Prostate gland (tissue), 2 donors: ENCODE data around the gene AIF1L. TPM values are rescaled to one million over a fixed set of nuclear protein-coding genes. Genes with fewer than 3 reads are reported as not detected.

ENCODE experiments used
- DNase-seq: peaks from one replicate; pipeline ENCODE4 v3.0.0-alpha.2; 2019; ENCODE audit warnings: low spot score
- H3K27ac ChIP-seq, 2 donors: fragments of 200-600 bp; sonication (generic); 2 replicates each; pipeline ENCODE4 v1.5.1; 2017 to 2019
- H3K27me3 ChIP-seq: fragments of 200-600 bp; sonication (generic); replicated peaks from 2 replicates; pipeline ENCODE4 v1.5.1; 2019; ENCODE audit not compliant: insufficient read depth
- H3K36me3 ChIP-seq, 2 donors: fragments of 200-600 bp; sonication (generic); 1 replicate in 1 of 2; 2 replicates in 1 of 2; pipeline versions ENCODE4 v1.5.1 to v1.8.1; 2017 to 2019
- H3K4me1 ChIP-seq: fragments of 200-600 bp; sonication (generic); replicated peaks from 2 replicates; pipeline ENCODE4 v1.5.1; 2019
- H3K4me3 ChIP-seq, 2 donors: fragments of 200-600 bp; sonication (generic); 2 replicates each; pipeline ENCODE4 v1.5.1; 2017 to 2019
- H3K9me3 ChIP-seq: fragments of 200-600 bp; sonication (generic); 2 replicates; pipeline ENCODE4 v1.5.1; 2017
- POLR2A ChIP-seq: fragments of 450-650 bp; IDR thresholded peaks from one replicate; pipeline ENCODE4 v1.6.1; 2016; ENCODE audit warnings: antibody characterized with exemption, mild to moderate bottlenecking
- POLR2AphosphoS5 ChIP-seq: sonication (generic); formaldehyde crosslinking; IDR thresholded peaks from one replicate; pipeline ENCODE4 v1.6.1; 2017; ENCODE audit warnings: antibody characterized with exemption
- WGBS: methylation state at CpG from one replicate; pipeline ENCODE4 v1.1.5; 2018; 5-methylcytosine and 5-hydroxymethylcytosine counted together
- intact Hi-C: fragments of 100-400 bp; cut with DNase I; formaldehyde crosslinking; loops from one replicate; pipeline ENCODE4 v1.14.2; 2022
- total RNA-seq, 2 donors: library from RNA; depleted of rRNA; stranded (reverse); fragments of >200 nt; gene quantifications; one replicate each; pipeline ENCODE4 v1.1.0, GENCODE V29; 2016
- TF ChIP-seq, protein P1 (sequence below), 4 experiments: fragments of 200-600 bp in 2 of 4; fragments of 450-650 bp in 2 of 4; sonication (generic) in 2 of 4; IDR thresholded peaks; 1 replicate in 3 of 4; 2 replicates in 1 of 4; pipeline ENCODE4 v1.5.1; 2016 to 2019; ENCODE audit warnings: antibody characterized with exemption in 4 of 4, mild to moderate bottlenecking in 2 of 4, moderate library complexity in 2 of 4

AIF1L gene
- total RNA-seq, 2 donors from 2014 or later: 3.6 to 18.4 TPM

DNA sequence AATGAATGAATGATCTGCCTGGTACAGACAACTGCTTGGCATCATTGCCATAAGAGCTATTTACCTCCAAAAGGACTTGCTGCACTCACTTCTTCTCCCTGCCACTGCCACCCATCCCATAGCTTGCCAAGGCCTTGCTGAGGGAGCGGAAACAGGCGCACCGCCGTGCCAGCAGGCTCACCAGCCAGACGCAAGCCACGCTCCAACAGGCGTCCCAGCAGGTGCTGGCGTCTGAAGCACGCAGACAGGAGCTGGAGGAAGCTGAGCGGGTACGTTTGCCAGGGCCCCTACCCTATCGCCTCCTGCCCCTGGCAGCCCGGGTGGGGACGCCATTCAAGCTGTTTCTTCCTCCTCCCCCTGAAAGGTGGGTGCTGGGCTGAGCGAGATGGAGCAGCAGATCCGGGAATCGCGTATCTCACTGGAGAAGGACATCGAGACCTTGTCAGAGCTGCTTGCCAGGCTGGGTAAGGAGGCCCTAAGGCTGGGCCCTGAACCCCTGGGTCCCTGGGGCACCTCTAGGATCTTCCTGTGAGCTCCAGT, 8.9 kb upstream of the AIF1L start:
- TF ChIP-seq, protein P1, sequence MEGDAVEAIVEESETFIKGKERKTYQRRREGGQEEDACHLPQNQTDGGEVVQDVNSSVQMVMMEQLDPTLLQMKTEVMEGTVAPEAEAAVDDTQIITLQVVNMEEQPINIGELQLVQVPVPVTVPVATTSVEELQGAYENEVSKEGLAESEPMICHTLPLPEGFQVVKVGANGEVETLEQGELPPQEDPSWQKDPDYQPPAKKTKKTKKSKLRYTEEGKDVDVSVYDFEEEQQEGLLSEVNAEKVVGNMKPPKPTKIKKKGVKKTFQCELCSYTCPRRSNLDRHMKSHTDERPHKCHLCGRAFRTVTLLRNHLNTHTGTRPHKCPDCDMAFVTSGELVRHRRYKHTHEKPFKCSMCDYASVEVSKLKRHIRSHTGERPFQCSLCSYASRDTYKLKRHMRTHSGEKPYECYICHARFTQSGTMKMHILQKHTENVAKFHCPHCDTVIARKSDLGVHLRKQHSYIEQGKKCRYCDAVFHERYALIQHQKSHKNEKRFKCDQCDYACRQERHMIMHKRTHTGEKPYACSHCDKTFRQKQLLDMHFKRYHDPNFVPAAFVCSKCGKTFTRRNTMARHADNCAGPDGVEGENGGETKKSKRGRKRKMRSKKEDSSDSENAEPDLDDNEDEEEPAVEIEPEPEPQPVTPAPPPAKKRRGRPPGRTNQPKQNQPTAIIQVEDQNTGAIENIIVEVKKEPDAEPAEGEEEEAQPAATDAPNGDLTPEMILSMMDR (IDR thresholded peaks at IDR 0.05): no peak
- no peak for TF ChIP-seq POLR2A
- intact Hi-C loops: no loop called here
- Histone ChIP-seq H3K4me3 (no peak overlapping the region), H3K9me3 (no peaks in the 10 kb centered on the region), H3K36me3 (no peaks in the 10 kb centered on the region), H3K27ac (no peak overlapping the region), H3K27me3 (no peaks in the 10 kb centered on the region), H3K4me1 (no peaks in the 10 kb centered on the region)
- WGBS: 54% methylated on average over 14 of the region's 19 CpGs
- no peak for DNase-seq

DNA sequence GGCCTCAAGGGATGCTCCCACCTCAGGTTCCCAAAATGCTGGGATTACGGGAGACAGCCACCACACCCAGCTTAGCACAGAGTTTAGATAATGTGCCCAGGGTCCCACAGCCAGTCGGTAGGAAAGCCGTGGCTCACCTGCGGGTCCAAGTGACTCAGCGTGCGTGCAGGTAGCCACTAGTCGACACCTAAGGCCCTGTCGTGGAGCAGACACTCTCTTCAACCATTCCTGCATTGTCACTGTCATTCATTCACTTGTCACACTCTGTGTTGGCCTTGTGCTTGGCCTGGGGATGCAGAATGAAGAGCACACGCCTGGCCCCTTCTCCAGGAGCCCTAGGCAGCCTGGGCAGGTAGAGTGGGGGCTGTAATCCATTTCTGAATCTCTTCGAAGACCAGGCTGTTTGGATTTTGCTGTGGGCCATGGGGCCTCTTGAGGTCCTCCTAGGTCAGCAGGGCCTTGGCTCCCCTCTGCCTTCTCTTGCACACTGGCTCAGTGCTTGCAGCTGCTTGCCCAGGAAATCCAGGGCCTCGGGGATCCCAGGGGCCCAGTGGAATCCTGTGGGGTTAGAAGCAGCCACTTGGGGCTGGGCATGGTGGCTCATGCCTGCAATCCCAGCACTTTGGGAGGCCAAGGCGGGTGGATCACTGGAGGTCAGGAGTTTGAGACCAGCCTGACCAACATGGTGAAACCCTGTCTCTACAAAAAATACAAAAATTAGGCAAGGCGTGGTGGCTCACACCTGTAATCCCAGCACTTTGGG, 6.1 kb upstream of the AIF1L start:
- 91% methylated on average over 12 of the region's 13 CpGs for WGBS
- no peak for DNase-seq
- intact Hi-C loops: no loop called here
- Histone ChIP-seq H3K27ac (no peak overlapping the region), H3K4me3 (no peak overlapping the region), H3K4me1 (peaks cover 2% of the 10 kb centered on the region), H3K36me3 (no peaks in the 10 kb centered on the region), H3K9me3 (no peaks in the 10 kb centered on the region), H3K27me3 (no peaks in the 10 kb centered on the region)
- TF ChIP-seq, protein P1 (IDR thresholded peaks at IDR 0.05): no peak
- TF ChIP-seq POLR2AphosphoS5: no peak
- TF ChIP-seq POLR2A: no peak

DNA sequence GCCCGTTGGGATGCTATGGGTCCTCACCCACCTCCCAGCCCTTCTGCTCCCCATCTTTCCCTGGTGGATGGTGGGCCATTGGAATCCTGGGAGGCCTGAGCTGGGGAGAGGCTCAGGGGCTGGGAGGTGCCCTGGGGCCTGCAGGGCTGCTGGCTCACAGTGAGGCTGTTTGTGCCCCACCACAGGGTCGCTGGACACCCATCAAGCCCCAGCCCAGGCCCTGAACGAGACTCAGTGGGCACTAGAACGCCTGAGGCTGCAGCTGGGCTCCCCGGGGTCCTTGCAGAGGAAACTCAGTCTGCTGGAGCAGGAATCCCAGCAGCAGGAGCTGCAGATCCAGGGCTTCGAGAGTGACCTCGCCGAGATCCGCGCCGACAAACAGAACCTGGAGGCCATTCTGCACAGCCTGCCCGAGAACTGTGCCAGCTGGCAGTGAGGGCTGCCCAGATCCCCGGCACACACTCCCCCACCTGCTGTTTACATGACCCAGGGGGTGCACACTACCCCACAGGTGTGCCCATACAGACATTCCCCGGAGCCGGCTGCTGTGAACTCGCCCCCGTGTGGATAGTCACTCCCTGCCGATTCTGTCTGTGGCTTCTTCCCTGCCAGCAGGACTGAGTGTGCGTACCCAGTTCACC, 4.9 kb upstream of the AIF1L start:
- 76% methylated on average over 8 of the region's 19 CpGs for WGBS
- intact Hi-C loops: no loop called here
- H3K27me3 ChIP-seq: no peaks in the 10 kb centered on the region
- H3K36me3 ChIP-seq: no peaks in the 10 kb centered on the region
- no peak overlapping the region for H3K4me3 ChIP-seq
- DNase-seq: no peak
- H3K27ac ChIP-seq: no peak overlapping the region
- H3K4me1 ChIP-seq: peaks cover 2% of the 10 kb centered on the region
- TF ChIP-seq POLR2A (no peak), POLR2AphosphoS5 (no peak)
- TF ChIP-seq, protein P1 (IDR thresholded peaks at IDR 0.05): no peak
- H3K9me3 ChIP-seq: no peaks in the 10 kb centered on the region

DNA sequence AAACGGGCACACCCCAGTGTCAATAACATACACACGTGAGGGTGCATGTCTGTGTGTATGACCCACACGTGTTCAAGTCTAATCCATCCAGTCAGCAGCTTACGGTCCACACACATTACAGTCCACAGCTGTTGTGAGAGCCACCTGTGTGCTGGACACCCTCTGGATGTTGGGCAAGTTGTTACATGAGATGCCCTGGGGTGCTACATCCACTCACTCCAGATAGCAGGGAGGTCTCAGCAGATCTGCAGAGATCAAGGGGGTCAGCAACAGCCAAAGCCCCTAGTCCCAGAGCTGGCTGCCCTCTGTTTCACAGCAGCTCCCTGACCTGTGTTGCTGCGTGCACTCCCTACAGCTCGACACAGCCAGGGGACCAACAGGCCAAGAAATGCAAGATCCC, 4.3 kb upstream of the AIF1L start:
- TF ChIP-seq POLR2AphosphoS5 (no peak), POLR2A (no peak)
- TF ChIP-seq, protein P1 (IDR thresholded peaks at IDR 0.05): no peak

More for the DNA sequence above, 4.3 kb upstream of the AIF1L start:
- 83% methylated on average over 6 of the region's 6 CpGs for WGBS
- no peak for DNase-seq
- Histone ChIP-seq H3K36me3 (no peaks in the 10 kb centered on the region), H3K27me3 (no peaks in the 10 kb centered on the region), H3K4me1 (peaks cover 2% of the 10 kb centered on the region), H3K27ac (no peak overlapping the region), H3K9me3 (no peaks in the 10 kb centered on the region), H3K4me3 (no peak overlapping the region)
- intact Hi-C loops: no loop called here
